NCI-H748 (cell line): ENCODE measurements around the gene RPS17.
"Not testable (repeated sequence)": the region's sequence is repeated elsewhere in the genome, so short reads cannot be mapped to it uniquely, and the experiment has no call there.

ENCODE experiments used
- DNase-seq: peaks from one replicate; lab custom pipeline; 2025; ENCODE audit not compliant: unreplicated experiment; lab: John Stamatoyannopoulos, UW

The RPS17 gene

DNA sequence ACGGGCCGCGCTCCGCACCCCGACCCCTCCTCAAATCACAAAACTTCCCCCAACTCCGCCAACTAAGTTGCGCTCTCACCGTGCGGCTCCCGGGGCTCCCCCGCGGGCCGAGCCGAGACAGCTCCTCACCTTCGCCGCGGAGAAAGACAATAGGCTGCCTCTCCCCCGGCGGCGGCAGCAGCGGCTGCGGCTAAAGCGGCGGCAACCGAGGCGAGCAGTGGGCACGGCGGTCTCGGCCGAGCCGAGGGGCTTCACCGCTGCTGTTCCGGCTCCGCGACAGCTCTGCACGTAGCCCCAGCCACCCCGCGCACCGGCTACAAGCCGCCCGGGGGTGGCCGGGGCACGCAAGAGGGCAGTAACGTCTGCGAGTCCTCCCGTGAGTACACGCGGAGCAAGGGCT is 26.7 kb downstream of the RPS17 start:
- not testable (repeated sequence) for DNase-seq

DNA sequence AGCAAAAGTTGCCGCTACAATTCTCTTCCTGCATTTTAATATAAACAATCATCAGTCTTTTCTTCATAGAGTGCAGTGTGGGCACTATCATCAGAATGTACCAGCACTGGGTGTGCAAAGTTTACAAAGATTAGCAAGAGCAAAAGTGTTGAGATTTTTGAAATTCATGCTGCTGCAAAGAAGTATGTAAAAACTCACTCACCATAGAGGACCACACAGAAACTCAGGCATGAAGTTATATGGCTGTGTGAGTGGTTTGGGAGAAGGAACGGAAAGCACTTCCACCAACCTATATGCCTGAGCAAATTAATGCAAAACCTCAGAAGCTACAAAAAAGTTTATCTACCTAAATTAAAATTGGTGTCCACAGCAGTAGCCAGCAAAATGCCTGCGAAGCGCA is 32.6 kb downstream of the RPS17 start:
- DNase-seq: not testable (repeated sequence)

DNA sequence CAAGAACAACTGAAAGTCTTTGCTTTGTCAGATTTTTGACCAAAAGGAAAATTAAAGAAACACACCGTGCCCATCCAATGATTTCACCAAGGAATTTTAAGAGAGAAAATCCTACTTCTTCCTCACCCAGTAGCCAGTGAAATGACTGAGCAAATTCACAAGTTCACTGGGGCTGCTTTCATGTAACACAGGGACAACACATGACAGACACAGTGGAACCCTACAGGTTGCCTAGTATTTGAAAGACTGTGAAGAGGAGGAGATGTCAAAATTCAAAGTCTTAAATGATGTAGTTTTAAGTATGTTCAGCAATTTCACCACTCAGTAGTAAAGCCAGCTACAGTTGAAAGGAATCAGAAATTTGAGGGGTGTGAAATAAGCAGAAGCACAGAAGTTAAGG is 33.2 kb downstream of the RPS17 start:
- not testable (repeated sequence) for DNase-seq

DNA sequence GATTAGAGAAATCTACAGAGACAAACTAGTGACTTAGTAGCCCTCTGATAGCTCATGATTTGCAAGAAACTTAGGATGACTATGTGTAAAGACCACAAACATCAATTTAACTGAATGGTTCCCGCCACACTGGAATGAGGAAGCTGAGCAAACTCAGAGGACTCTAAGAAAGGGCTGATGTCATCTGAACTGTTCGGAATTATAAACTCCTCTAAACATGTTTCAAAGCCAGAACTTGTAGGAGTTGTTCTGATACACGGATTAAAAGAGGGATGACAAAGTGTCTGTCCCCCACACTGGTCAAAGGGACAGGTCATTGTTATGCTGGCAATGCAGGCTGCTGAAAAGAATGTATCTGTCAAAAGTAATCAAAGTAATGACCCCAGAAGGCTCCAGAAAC is 34.4 kb downstream of the RPS17 start:
- not testable (repeated sequence) for DNase-seq

DNA sequence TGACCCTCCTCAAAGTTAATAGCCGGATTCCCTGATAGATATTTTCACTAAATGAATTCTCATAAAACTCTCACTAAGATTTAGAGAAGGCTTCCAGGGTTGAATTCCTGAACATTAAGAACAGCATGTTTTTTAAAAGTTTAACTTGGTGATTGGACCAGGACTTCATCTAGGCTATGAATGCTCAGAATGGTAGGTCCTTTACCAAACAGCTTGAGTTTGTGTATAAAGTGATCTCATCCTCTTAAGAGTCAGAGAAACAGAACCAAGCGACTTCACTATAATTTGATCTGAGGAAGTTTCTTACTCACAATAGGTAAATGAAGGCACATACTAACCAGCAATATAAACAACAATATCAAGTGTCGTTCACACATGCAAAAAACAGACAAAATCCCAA is 36.2 kb downstream of the RPS17 start:
- not testable (repeated sequence) for DNase-seq

DNA sequence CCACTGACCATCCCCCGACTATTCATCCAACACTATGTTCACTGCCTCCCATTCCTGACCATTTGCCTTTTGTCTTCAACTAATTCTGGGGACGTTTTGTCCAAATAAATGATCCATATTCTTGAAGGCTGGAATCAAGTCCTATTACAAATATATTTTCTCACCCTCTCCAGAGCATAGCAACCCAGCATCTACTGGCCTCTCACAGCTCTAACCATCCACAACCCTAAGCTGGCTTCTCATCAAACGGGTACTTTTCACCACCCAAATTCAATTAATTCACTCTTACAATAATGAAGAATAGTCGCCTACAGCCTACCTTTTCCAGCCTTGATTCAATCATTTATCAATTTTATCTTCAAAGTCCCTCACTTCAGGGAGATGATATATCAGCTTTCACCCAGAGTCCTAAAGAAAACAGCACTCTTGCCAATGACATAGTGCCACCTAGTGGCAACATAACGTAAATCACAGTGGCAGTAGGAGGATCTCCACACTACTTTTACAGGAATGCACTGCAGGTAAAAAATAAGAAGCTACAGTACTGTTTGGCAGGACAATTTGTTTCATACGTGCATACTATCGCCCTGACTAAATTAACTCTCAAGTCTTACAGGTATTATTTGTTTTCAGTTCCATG is 37.4 kb downstream of the RPS17 start:
- DNase-seq: not testable (repeated sequence)

DNA sequence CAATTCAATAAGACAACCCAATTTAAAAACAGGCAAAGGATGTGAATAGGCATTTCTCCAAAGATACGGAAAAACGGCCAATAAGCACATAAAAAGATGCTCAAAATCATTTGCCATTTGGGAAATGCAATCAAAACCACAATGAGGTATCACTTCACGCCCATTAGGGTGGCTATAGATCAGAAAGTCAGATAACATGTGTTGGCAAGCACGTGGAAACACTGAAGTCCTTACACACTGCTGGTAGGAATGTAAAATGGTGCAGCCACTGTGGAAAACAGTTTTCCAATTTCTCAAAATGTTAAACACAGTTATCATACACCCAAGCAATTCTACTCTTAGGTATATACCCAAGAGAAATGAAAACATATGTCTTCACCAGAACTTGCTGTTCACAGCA is 39.5 kb downstream of the RPS17 start:
- DNase-seq: not testable (repeated sequence)

DNA sequence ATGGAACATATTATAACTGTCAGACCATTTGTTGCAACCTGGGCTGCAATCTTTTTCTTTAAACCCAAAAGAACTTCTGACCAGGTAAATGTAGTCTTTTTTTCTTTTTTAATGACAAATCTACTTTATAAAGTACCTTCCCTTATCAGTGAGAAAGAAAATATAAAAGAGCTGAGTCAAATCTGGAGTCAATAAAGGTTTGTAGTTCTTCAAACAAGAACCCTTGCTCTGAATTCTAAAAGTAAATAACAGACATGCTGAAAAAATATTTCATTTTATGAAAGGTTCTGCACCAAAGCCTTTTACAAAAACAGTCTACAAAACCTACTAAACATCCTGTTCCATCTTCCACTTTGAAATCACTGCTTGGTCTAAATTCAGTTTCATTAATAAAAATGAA is 42.3 kb downstream of the RPS17 start:
- DNase-seq: not testable (repeated sequence)

DNA sequence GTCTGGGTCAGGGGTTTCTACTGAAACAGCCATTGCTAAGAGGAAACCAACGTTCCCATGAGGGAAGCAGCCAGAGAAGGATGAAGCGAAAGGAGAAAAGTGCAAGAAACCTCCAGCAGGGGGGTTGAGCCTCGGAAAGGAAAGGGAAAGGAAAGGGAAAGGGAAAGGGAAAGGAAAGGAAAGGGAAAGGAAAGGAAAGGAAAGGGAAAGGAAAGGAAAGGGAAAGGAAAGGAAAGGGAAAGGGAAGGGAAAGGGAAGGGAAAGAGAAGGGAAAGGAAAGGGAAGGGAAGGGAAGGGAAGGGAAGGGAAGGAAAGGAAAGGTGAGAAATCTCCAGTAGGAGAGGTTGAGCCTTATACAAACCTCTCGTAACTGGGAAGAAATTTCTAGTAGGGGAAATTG is 52.0 kb downstream of the RPS17 start:
- DNase-seq: not testable (repeated sequence)

DNA sequence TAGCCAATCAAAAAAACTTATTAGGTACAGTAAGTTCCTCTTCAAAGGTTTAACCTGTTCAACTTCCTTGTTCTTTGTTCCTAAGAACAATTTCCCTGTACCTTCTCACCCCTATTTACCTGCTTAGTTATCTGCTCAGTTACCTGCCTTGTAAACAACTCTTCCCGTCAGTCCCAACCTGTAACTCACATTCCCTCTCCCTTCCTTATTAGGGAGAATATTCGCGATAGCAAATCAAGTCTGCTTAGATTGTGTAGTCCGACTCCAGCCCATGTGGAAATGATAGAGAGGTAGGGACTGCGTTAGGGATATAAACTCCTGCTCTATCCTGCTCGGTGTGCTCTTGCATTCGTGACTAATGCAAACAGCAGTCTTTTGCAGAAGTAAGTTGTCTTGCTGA is 53.2 kb downstream of the RPS17 start:
- not testable (repeated sequence) for DNase-seq
